Measurements from ENCODE around the gene AOAH.

The AOAH gene

GRCh38 chr7:36732806-36733205, 8.5 kb upstream of the AOAH start:
- H3K4me3 ChIP-seq (ENCODE audit: low read length), result no peak overlapping the region
- no peaks in the 10 kb centered on the region for H3K36me3 ChIP-seq (replicated peaks; ENCODE audit: insufficient read depth, low read length)
- no peak for TF ChIP-seq CTCF (IDR thresholded peaks at IDR 0.05; ENCODE audit: low read length)
- TF ChIP-seq EZH2 (optimal IDR thresholded peaks at IDR 0.05; ENCODE audit: low read depth, low read length), result no peak
- TF ChIP-seq EZH2phosphoT487 (IDR thresholded peaks at IDR 0.05; ENCODE audit: low read length), result no peak
- H2AFZ ChIP-seq (ENCODE audit: low read length), result no peak overlapping the region
- H3K9me3 ChIP-seq (replicated peaks; ENCODE audit: insufficient read depth, low read length), result no peaks in the 10 kb centered on the region
- H3K79me2 ChIP-seq (ENCODE audit: low read length), result no peaks in the 10 kb centered on the region
- no peaks in the 10 kb centered on the region for H3K27me3 ChIP-seq (replicated peaks; ENCODE audit: insufficient read depth, low read length)
- H3K4me2 ChIP-seq (ENCODE audit: low read depth, low read length), result no peak overlapping the region
- peaks cover 3% of the 10 kb centered on the region; the same call in 1 of the 2 replicates for H3F3A ChIP-seq (ENCODE audit: insufficient read depth, low read length)
- no peaks in the 10 kb centered on the region for H3K9me2 ChIP-seq (replicated peaks; ENCODE audit: insufficient read depth, low read length)
- no peak overlapping the region for H3K9ac ChIP-seq (ENCODE audit: low read length)
- peaks cover 11% of the 10 kb centered on the region for H3K4me1 ChIP-seq (ENCODE audit: low read length)
- no peak for DNase-seq
- H3K27ac ChIP-seq (ENCODE audit: low read length), result no peak overlapping the region
- no peaks in the 10 kb centered on the region for H4K20me1 ChIP-seq (ENCODE audit: insufficient read depth, low read length)

- H3K9ac ChIP-seq (ENCODE audit: low read length), result no peak overlapping the region
- no peaks in the 10 kb centered on the region for H3K9me3 ChIP-seq (replicated peaks; ENCODE audit: insufficient read depth, low read length)
- no peak overlapping the region for H3K4me3 ChIP-seq (ENCODE audit: low read length)
- TF ChIP-seq CTCF (IDR thresholded peaks at IDR 0.05; ENCODE audit: low read length) (no peak), EZH2phosphoT487 (IDR thresholded peaks at IDR 0.05; ENCODE audit: low read length) (no peak), EZH2 (optimal IDR thresholded peaks at IDR 0.05; ENCODE audit: low read depth, low read length) (no peak)
- H3K27ac ChIP-seq (ENCODE audit: low read length), result no peak overlapping the region
- H3K79me2 ChIP-seq (ENCODE audit: low read length), result no peaks in the 10 kb centered on the region
- no peaks in the 10 kb centered on the region for H3K4me1 ChIP-seq (ENCODE audit: low read length)
- no peaks in the 10 kb centered on the region for H3K9me2 ChIP-seq (replicated peaks; ENCODE audit: insufficient read depth, low read length)
- no peaks in the 10 kb centered on the region for H3F3A ChIP-seq (ENCODE audit: insufficient read depth, low read length)
- no peaks in the 10 kb centered on the region for H4K20me1 ChIP-seq (ENCODE audit: insufficient read depth, low read length)
- H3K4me2 ChIP-seq (ENCODE audit: low read depth, low read length), result no peak overlapping the region
- H3K27me3 ChIP-seq (replicated peaks; ENCODE audit: insufficient read depth, low read length), result no peaks in the 10 kb centered on the region
- no peak for DNase-seq
- H2AFZ ChIP-seq (ENCODE audit: low read length), result no peak overlapping the region
- no peaks in the 10 kb centered on the region for H3K36me3 ChIP-seq (replicated peaks; ENCODE audit: insufficient read depth, low read length)
These were observed 5.8 kb upstream of the AOAH start for GRCh38 chr7:36730046-36730445.

- no peak for DNase-seq
- Histone ChIP-seq H3K4me2 (ENCODE audit: low read depth, low read length) (no peak overlapping the region), H4K20me1 (ENCODE audit: insufficient read depth, low read length) (no peaks in the 10 kb centered on the region), H3K27ac (ENCODE audit: low read length) (no peak overlapping the region), H3K9ac (ENCODE audit: low read length) (no peak overlapping the region), H3K36me3 (replicated peaks; ENCODE audit: insufficient read depth, low read length) (no peaks in the 10 kb centered on the region), H3K4me3 (ENCODE audit: low read length) (no peak overlapping the region), H3K9me3 (replicated peaks; ENCODE audit: insufficient read depth, low read length) (no peaks in the 10 kb centered on the region), H3K79me2 (ENCODE audit: low read length) (no peaks in the 10 kb centered on the region), H3K4me1 (ENCODE audit: low read length) (no peaks in the 10 kb centered on the region), H3F3A (ENCODE audit: insufficient read depth, low read length) (no peaks in the 10 kb centered on the region), H2AFZ (ENCODE audit: low read length) (no peak overlapping the region), H3K27me3 (replicated peaks; ENCODE audit: insufficient read depth, low read length) (no peaks in the 10 kb centered on the region), H3K9me2 (replicated peaks; ENCODE audit: insufficient read depth, low read length) (no peaks in the 10 kb centered on the region)
- TF ChIP-seq EZH2 (optimal IDR thresholded peaks at IDR 0.05; ENCODE audit: low read depth, low read length) (no peak), CTCF (IDR thresholded peaks at IDR 0.05; ENCODE audit: low read length) (no peak), EZH2phosphoT487 (IDR thresholded peaks at IDR 0.05; ENCODE audit: low read length) (no peak)
These were observed 3.8 kb upstream of the AOAH start for GRCh38 chr7:36728143-36728542.
